ENCODE results near the gene AMBP. TPM values are rescaled to one million over a fixed set of nuclear protein-coding genes. Genes with fewer than 3 reads are reported as not detected.
A peak's percentile ranks its signal among the peaks of the same experiment; 100 is the strongest.

The AMBP gene
- total and polyA plus RNA-seq, 9 donors = 0.21 to 11.8 (median 0.87) TPM; not detected in 4

- WGBS (ENCODE audit: insufficient coverage) = 93% methylated on average over 6 of the region's 13 CpGs
- no peaks in the 10 kb centered on the region for H3K27me3 ChIP-seq (ENCODE audit: control insufficient read depth, insufficient read depth, low read length)
- H3K4me3 ChIP-seq (ENCODE audit: low read length) = no peak overlapping the region
- peaks cover 3% of the 10 kb centered on the region for H3K4me1 ChIP-seq (ENCODE audit: control insufficient read depth, insufficient read depth, low read length)
- no peak for DNase-seq
- no peaks in the 10 kb centered on the region for H3K9me3 ChIP-seq (replicated peaks; ENCODE audit: control insufficient read depth, low read depth, low read length)
- no peak overlapping the region for H3K27ac ChIP-seq (ENCODE audit: low read length)
- peaks cover 47% of the 10 kb centered on the region for H3K36me3 ChIP-seq (ENCODE audit: control insufficient read depth, insufficient read depth, low read length)
These were observed 39.3 kb downstream of the AMBP start for GRCh38 chr9:114038724-114039313.

GRCh38 chr9:114037961-114038723, 40.0 kb downstream of the AMBP start:
- no peak overlapping the region for H3K27ac ChIP-seq (ENCODE audit: low read length)
- WGBS (ENCODE audit: insufficient coverage) = 56% methylated on average over 17 of the region's 19 CpGs
- no peak overlapping the region for H3K4me3 ChIP-seq (ENCODE audit: low read length)
- peaks cover 7% of the 10 kb centered on the region for H3K4me1 ChIP-seq (ENCODE audit: control insufficient read depth, insufficient read depth, low read length)
- no peaks in the 10 kb centered on the region for H3K9me3 ChIP-seq (replicated peaks; ENCODE audit: control insufficient read depth, low read depth, low read length)
- no peak for DNase-seq
- no peaks in the 10 kb centered on the region for H3K27me3 ChIP-seq (ENCODE audit: control insufficient read depth, insufficient read depth, low read length)
- H3K36me3 ChIP-seq (ENCODE audit: control insufficient read depth, insufficient read depth, low read length) = peaks cover 54% of the 10 kb centered on the region

GRCh38 chr9:114037249-114037648, 40.9 kb downstream of the AMBP start:
- DNase-seq = no peak
- Histone ChIP-seq H3K27ac (ENCODE audit: low read length) (no peak overlapping the region), H3K36me3 (ENCODE audit: control insufficient read depth, insufficient read depth, low read length) (peaks cover 62% of the 10 kb centered on the region), H3K27me3 (ENCODE audit: control insufficient read depth, insufficient read depth, low read length) (no peaks in the 10 kb centered on the region), H3K9me3 (replicated peaks; ENCODE audit: control insufficient read depth, low read depth, low read length) (no peaks in the 10 kb centered on the region), H3K4me1 (ENCODE audit: control insufficient read depth, insufficient read depth, low read length) (peaks cover 9% of the 10 kb centered on the region), H3K4me3 (ENCODE audit: low read length) (no peak overlapping the region)
- 81% methylated on average over 3 of the region's 5 CpGs for WGBS (ENCODE audit: insufficient coverage)

GRCh38 chr9:114035845-114036801, 42.0 kb downstream of the AMBP start:
- Histone ChIP-seq H3K27me3 (ENCODE audit: control insufficient read depth, insufficient read depth, low read length) (no peaks in the 10 kb centered on the region), H3K4me1 (ENCODE audit: control insufficient read depth, insufficient read depth, low read length) (peaks cover 12% of the 10 kb centered on the region), H3K9me3 (replicated peaks; ENCODE audit: control insufficient read depth, low read depth, low read length) (no peaks in the 10 kb centered on the region), H3K36me3 (ENCODE audit: control insufficient read depth, insufficient read depth, low read length) (peaks cover 63% of the 10 kb centered on the region), H3K4me3 (ENCODE audit: low read length) (no peak overlapping the region), H3K27ac (ENCODE audit: low read length) (no peak overlapping the region)
- DNase-seq = no peak
- WGBS (ENCODE audit: insufficient coverage) = 98% methylated on average over 11 of the region's 18 CpGs

- Histone ChIP-seq H3K4me1 (ENCODE audit: control insufficient read depth, insufficient read depth, low read length) (peaks cover 12% of the 10 kb centered on the region), H3K36me3 (ENCODE audit: control insufficient read depth, insufficient read depth, low read length) (peaks cover 68% of the 10 kb centered on the region), H3K27me3 (ENCODE audit: control insufficient read depth, insufficient read depth, low read length) (no peaks in the 10 kb centered on the region), H3K9me3 (replicated peaks; ENCODE audit: control insufficient read depth, low read depth, low read length) (no peaks in the 10 kb centered on the region), H3K27ac (ENCODE audit: low read length) (no peak overlapping the region), H3K4me3 (ENCODE audit: low read length) (no peak overlapping the region)
- 69% methylated on average over 12 of the region's 17 CpGs for WGBS (ENCODE audit: insufficient coverage)
- DNase-seq = peak; percentile 50
These were observed 42.8 kb downstream of the AMBP start for GRCh38 chr9:114035221-114035844.

- Histone ChIP-seq H3K36me3 (ENCODE audit: control insufficient read depth, insufficient read depth, low read length) (peaks cover 71% of the 10 kb centered on the region), H3K4me1 (ENCODE audit: control insufficient read depth, insufficient read depth, low read length) (peaks cover 12% of the 10 kb centered on the region)
- 71% methylated on average over 4 of the region's 4 CpGs for WGBS (ENCODE audit: insufficient coverage)
These were observed 43.4 kb downstream of the AMBP start for GRCh38 chr9:114034661-114035062.

GRCh38 chr9:114034196-114034595, 43.9 kb downstream of the AMBP start:
- 86% methylated on average over 7 of the region's 10 CpGs for WGBS (ENCODE audit: insufficient coverage)
- H3K36me3 ChIP-seq (ENCODE audit: control insufficient read depth, insufficient read depth, low read length) = peaks cover 71% of the 10 kb centered on the region
- no peaks in the 10 kb centered on the region for H3K27me3 ChIP-seq (ENCODE audit: control insufficient read depth, insufficient read depth, low read length)
- H3K9me3 ChIP-seq (replicated peaks; ENCODE audit: control insufficient read depth, low read depth, low read length) = no peaks in the 10 kb centered on the region
- no peak for DNase-seq
- no peak overlapping the region for H3K27ac ChIP-seq (ENCODE audit: low read length)
- peaks cover 12% of the 10 kb centered on the region for H3K4me1 ChIP-seq (ENCODE audit: control insufficient read depth, insufficient read depth, low read length)
- no peak overlapping the region for H3K4me3 ChIP-seq (ENCODE audit: low read length)

More at GRCh38 chr9:114034661-114035062, 43.4 kb downstream of the AMBP start:
- Histone ChIP-seq H3K4me3 (ENCODE audit: low read length) (no peak overlapping the region), H3K27ac (ENCODE audit: low read length) (no peak overlapping the region), H3K27me3 (ENCODE audit: control insufficient read depth, insufficient read depth, low read length) (no peaks in the 10 kb centered on the region), H3K9me3 (replicated peaks; ENCODE audit: control insufficient read depth, low read depth, low read length) (no peaks in the 10 kb centered on the region)
- DNase-seq = peak; percentile 40

- H3K9me3 ChIP-seq (replicated peaks; ENCODE audit: control insufficient read depth, low read depth, low read length) = no peaks in the 10 kb centered on the region
- peak; percentile 60 for DNase-seq
These were observed 44.5 kb downstream of the AMBP start for GRCh38 chr9:114033397-114034103.

More at GRCh38 chr9:114033397-114034103, 44.5 kb downstream of the AMBP start:
- H3K4me1 ChIP-seq (ENCODE audit: control insufficient read depth, insufficient read depth, low read length) = peaks cover 12% of the 10 kb centered on the region
- no peak overlapping the region for H3K4me3 ChIP-seq (ENCODE audit: low read length)
- peaks cover 72% of the 10 kb centered on the region for H3K36me3 ChIP-seq (ENCODE audit: control insufficient read depth, insufficient read depth, low read length)
- WGBS (ENCODE audit: insufficient coverage) = 45% methylated on average over 8 of the region's 12 CpGs
- no peaks in the 10 kb centered on the region for H3K27me3 ChIP-seq (ENCODE audit: control insufficient read depth, insufficient read depth, low read length)
- H3K27ac ChIP-seq (ENCODE audit: low read length) = no peak overlapping the region
